CD4-positive, alpha-beta T cell (primary cell): ENCODE data around the gene PRLHR. TPM values are rescaled to one million over a fixed set of nuclear protein-coding genes. Genes with fewer than 3 reads are reported as not detected.

ENCODE experiments used
- ATAC-seq: fragments of 200-7000 bp; cut with Tn5 transposase; one replicate; pipeline ENCODE4 v1.10.0; 2022; ENCODE audit warnings: mild to moderate bottlenecking; ENCODE audit not compliant: poor library complexity
- CTCF ChIA-PET: fragments of 350-600 bp; sonication (Branson Sonifier 250); formaldehyde crosslinking; loops from one replicate; lab custom pipeline; 2021; ENCODE audit warnings: antibody characterized with exemption, inconsistent platforms; lab: Charles Lee
- POLR2A ChIA-PET: fragments of 350-600 bp; sonication (Branson Sonifier 250); formaldehyde crosslinking; loops from one replicate; lab custom pipeline; 2021; ENCODE audit warnings: antibody characterized with exemption, inconsistent platforms; lab: Charles Lee
- DNase-seq, 14 experiments: peaks; one replicate each; pipeline ENCODE4 v3.0.0-alpha.2; 2013 to 2020; ENCODE audit warnings: mixed read lengths in 2 of 14
- H3K27ac ChIP-seq, 2 donors: one replicate each; pipeline versions ENCODE4 v1.5.1 to v1.7.0; 2013; ENCODE audit warnings: low read length in 2 of 2, low read depth in 1 of 2, mild to moderate bottlenecking in 1 of 2
- H3K27me3 ChIP-seq, 2 experiments: 1 replicate in 1 of 2; 2 replicates in 1 of 2; pipeline versions ENCODE4 v1.6.1 to v1.7.0; 2013; ENCODE audit warnings: low read length in 2 of 2, control low read depth in 1 of 2, mild to moderate bottlenecking in 1 of 2, moderate library complexity in 1 of 2; ENCODE audit not compliant: insufficient read depth in 2 of 2, control insufficient read depth in 1 of 2
- H3K36me3 ChIP-seq: one replicate; pipeline ENCODE4 v1.6.1; 2013; ENCODE audit warnings: low read length, control low read depth; ENCODE audit not compliant: insufficient read depth
- H3K4me1 ChIP-seq: one replicate; pipeline ENCODE4 v1.6.1; 2013; ENCODE audit warnings: low read length, control low read depth; ENCODE audit not compliant: insufficient read depth
- H3K4me3 ChIP-seq: one replicate; pipeline ENCODE4 v1.5.1; 2013; ENCODE audit warnings: mild to moderate bottlenecking, low read length, moderate library complexity
- H3K9me3 ChIP-seq, 2 experiments: 1 replicate in 1 of 2; 2 replicates in 1 of 2; pipeline versions ENCODE4 v1.6.1 to v1.7.0; 2013; ENCODE audit warnings: low read length in 2 of 2, mild to moderate bottlenecking in 2 of 2, control low read depth in 1 of 2, moderate library complexity in 1 of 2; ENCODE audit not compliant: control insufficient read depth in 1 of 2, insufficient read depth in 1 of 2
- H3K27ac Mint-ChIP-seq: one replicate; pipeline ENCODE4 v1.8.0; 2020; ENCODE audit warnings: mixed read lengths
- H3K27me3 Mint-ChIP-seq: one replicate; pipeline ENCODE4 v1.8.0; 2021; ENCODE audit warnings: mixed read lengths
- H3K36me3 Mint-ChIP-seq: one replicate; pipeline ENCODE4 v1.8.0; 2021; ENCODE audit warnings: low read depth, mixed read lengths
- H3K4me1 Mint-ChIP-seq: one replicate; pipeline ENCODE4 v1.8.0; 2021; ENCODE audit warnings: low read depth, mixed read lengths
- H3K4me3 Mint-ChIP-seq: one replicate; pipeline ENCODE4 v1.8.0; 2020; ENCODE audit warnings: mild to moderate bottlenecking, mixed read lengths
- H3K9me3 Mint-ChIP-seq: one replicate; pipeline ENCODE4 v1.8.0; 2020; ENCODE audit warnings: mixed read lengths
- intact Hi-C, 2 experiments: fragments of 100-400 bp; cut with DNase I in 1 of 2; cut with micrococcal nuclease in 1 of 2; formaldehyde crosslinking; loops; one replicate each; pipeline versions ENCODE4 v1.15.1 to v1.9.0; 2023 to 2025; cut with DNase I, micrococcal nuclease
- total RNA-seq, 174 experiments: library from RNA in 2 of 174; stranded (reverse) in 2 of 174; gene quantifications; one replicate each; pipeline ENCODE4 v1.2.3 and lab custom pipeline; 2021 to 2026
- TF ChIP-seq, protein P1 (sequence below): fragments of 200-600 bp; IDR thresholded peaks from one replicate; pipeline ENCODE4 v1.8.0; 2022; ENCODE audit warnings: antibody characterized with exemption, mild to moderate bottlenecking

The PRLHR gene
- total RNA-seq, 2 experiments from 2014 or later: not detected

DNA sequence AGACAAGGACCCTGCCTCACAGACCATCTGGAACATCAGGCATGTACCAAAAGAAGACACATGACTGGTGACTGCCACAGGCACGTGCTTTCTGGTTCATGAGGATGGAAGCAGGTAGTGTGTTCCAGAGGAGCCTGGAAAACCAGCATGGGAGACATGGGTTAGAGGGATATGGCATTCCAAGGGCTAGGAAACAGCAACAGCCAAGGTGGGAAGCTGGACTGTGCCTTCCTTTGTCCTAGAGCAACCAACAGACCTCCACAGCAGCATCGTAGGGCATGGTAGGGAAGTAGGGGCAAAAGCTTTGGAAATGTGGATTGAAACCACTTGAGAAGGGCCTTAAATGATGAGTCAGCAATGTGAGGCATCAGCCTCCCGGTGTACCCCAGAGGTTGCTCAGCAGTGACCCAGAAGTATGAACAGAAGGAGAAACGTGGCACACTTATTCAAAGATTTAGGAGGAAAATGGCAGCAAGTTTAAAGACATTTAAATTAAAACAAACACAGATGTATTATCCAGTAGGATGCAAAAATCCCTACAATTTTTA lies 51.0 kb downstream of the PRLHR start:
- H3K4me3 Mint-ChIP-seq: no peak overlapping the region
- ATAC-seq (no peak), DNase-seq (no peak)
- H3K27me3 ChIP-seq: peaks cover 16 to 47% of the 10 kb centered on the region in 2 experiments
- no peaks in the 10 kb centered on the region for H3K4me1 ChIP-seq
- H3K9me3 ChIP-seq: no peaks in the 10 kb centered on the region
- H3K36me3 ChIP-seq: no peaks in the 10 kb centered on the region
- peaks cover 76% of the 10 kb centered on the region for H3K27me3 Mint-ChIP-seq
- H3K4me1 Mint-ChIP-seq: no peaks in the 10 kb centered on the region
- POLR2A ChIA-PET: no interaction called here
- no peak overlapping the region for H3K4me3 ChIP-seq
- no peaks in the 10 kb centered on the region for H3K36me3 Mint-ChIP-seq
- CTCF ChIA-PET: no interaction called here
- H3K27ac Mint-ChIP-seq: no peak overlapping the region
- TF ChIP-seq, protein P1, sequence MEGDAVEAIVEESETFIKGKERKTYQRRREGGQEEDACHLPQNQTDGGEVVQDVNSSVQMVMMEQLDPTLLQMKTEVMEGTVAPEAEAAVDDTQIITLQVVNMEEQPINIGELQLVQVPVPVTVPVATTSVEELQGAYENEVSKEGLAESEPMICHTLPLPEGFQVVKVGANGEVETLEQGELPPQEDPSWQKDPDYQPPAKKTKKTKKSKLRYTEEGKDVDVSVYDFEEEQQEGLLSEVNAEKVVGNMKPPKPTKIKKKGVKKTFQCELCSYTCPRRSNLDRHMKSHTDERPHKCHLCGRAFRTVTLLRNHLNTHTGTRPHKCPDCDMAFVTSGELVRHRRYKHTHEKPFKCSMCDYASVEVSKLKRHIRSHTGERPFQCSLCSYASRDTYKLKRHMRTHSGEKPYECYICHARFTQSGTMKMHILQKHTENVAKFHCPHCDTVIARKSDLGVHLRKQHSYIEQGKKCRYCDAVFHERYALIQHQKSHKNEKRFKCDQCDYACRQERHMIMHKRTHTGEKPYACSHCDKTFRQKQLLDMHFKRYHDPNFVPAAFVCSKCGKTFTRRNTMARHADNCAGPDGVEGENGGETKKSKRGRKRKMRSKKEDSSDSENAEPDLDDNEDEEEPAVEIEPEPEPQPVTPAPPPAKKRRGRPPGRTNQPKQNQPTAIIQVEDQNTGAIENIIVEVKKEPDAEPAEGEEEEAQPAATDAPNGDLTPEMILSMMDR: peak; percentile 13
- H3K27ac ChIP-seq: no peak overlapping the region
- no peaks in the 10 kb centered on the region for H3K9me3 Mint-ChIP-seq
- intact Hi-C loops: loop anchor here (5.0 to 10.0 kb wide), 2 partner anchors 1047 to 1050 kb away; no protein-coding TSS in a partner anchor

DNA sequence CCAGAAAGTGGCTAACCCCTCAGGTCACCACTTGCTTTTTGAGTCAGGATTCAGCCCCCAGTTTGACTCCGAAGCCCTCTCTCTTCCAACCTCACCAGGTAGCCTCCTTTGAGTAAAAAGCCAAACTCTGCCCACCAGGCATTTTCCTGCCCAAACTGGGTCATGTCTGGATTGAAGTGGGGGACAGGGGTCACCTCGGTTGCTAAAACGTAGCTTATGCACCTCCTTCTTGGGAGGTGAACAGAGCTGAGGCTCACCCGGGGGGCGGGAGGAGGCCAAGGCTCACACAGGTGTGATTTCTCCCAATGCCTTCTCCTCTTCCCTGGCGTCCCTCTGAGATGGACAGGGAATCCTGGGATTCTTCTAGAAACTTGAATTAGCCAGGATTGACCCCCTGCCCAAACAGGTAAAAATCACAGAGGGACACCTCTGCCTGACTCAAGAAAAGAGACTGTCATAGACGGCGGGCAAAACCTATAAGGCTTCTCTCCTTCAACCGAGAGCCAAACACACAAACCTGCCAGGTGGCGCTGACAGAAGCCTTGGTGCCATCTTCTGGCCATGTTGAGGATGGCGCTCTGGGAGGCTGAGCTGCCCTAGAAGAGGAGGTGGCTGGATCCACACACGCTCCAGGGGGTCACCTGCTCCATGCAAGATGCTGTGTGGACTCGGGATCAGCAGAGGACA lies 51.6 kb downstream of the PRLHR start:
- H3K4me3 Mint-ChIP-seq: no peak overlapping the region
- H3K36me3 Mint-ChIP-seq: no peaks in the 10 kb centered on the region
- Histone ChIP-seq H3K36me3 (no peaks in the 10 kb centered on the region), H3K4me3 (no peak overlapping the region), H3K27ac (no peak overlapping the region), H3K4me1 (no peaks in the 10 kb centered on the region), H3K9me3 (no peaks in the 10 kb centered on the region), H3K27me3 (peaks cover 16 to 47% of the 10 kb centered on the region in 2 experiments)
- no peaks in the 10 kb centered on the region for H3K9me3 Mint-ChIP-seq
- DNase-seq: peak; percentile 9 to 60 (median 25)
- no peaks in the 10 kb centered on the region for H3K4me1 Mint-ChIP-seq
- intact Hi-C loops: loop anchor here (5.0 to 10.0 kb wide), 2 partner anchors 1047 to 1049 kb away; no protein-coding TSS in a partner anchor
- H3K27me3 Mint-ChIP-seq: peaks cover 82% of the 10 kb centered on the region
- TF ChIP-seq, protein P1: peak; percentile 51
- no peak overlapping the region for H3K27ac Mint-ChIP-seq
- ChIA-PET POLR2A (no interaction called here), CTCF (no interaction called here)
- ATAC-seq: peak; percentile 59

DNA sequence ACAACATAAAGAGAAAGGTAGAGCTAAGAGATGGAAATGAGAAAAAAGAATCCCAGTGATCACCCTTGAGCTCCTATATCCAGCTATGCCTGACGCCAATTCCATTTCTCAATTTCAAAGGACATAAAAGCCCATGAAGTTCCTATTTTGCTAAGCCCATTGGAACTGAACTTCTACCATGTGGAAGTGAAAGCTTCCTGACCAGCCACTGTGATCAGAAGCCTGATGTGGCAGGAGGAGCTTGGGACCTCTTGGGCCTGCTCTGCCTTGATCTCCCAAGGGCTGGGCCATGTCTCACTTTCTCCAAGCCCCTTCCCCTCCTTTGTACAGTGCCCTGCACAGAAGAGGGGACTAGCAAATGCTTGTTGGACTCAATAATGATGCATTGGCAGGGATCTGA lies 52.7 kb downstream of the PRLHR start:
- Mint-ChIP-seq H3K27ac (no peak overlapping the region), H3K9me3 (no peaks in the 10 kb centered on the region), H3K4me3 (no peak overlapping the region), H3K36me3 (no peaks in the 10 kb centered on the region), H3K4me1 (no peaks in the 10 kb centered on the region), H3K27me3 (peaks cover 75% of the 10 kb centered on the region)
- Histone ChIP-seq H3K4me1 (no peaks in the 10 kb centered on the region), H3K9me3 (no peaks in the 10 kb centered on the region), H3K36me3 (no peaks in the 10 kb centered on the region), H3K27me3 (peaks cover 8 to 47% of the 10 kb centered on the region in 2 experiments), H3K27ac (no peak overlapping the region), H3K4me3 (no peak overlapping the region)
- DNase-seq (no peak), ATAC-seq (no peak)
- TF ChIP-seq, protein P1: no peak
- POLR2A ChIA-PET: no interaction called here
- CTCF ChIA-PET: no interaction called here
- intact Hi-C loops: loop anchor here (5.0 to 10.0 kb wide), 2 partner anchors 1045 to 1048 kb away; no protein-coding TSS in a partner anchor
